GM21825 (cell line): ENCODE data around the gene TRIP12.
"Not testable (repeated sequence)": the region's sequence is repeated elsewhere in the genome, so short reads cannot be mapped to it uniquely, and the experiment has no call there.

Experiments used
- ATAC-seq: cut with Tn5 transposase; IDR thresholded peaks from one replicate; pipeline ENCODE4 v1.9.1; 2021; ENCODE audit warnings: mild to moderate bottlenecking, moderate library complexity; ENCODE audit not compliant: unreplicated experiment

The TRIP12 gene

DNA sequence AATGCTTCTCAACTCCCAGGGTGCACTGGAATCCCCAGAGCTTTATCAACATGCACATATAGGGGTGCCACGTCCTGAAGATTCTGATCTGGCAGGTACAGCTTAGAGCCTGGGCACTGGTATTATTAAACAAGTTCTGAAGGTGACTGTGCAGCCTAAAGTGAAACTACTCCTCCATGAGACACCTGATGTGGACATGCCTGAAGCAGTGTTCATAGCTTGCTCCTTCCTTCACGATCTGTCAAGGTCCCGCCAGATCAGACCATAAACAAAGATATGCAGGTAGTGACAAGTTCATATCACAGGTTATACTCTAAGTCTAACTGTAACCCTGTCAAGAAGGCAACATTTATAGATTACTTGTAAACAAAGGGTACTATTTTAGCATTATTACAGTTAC lies 142.2 kb downstream of the TRIP12 start:
- no peak for ATAC-seq

DNA sequence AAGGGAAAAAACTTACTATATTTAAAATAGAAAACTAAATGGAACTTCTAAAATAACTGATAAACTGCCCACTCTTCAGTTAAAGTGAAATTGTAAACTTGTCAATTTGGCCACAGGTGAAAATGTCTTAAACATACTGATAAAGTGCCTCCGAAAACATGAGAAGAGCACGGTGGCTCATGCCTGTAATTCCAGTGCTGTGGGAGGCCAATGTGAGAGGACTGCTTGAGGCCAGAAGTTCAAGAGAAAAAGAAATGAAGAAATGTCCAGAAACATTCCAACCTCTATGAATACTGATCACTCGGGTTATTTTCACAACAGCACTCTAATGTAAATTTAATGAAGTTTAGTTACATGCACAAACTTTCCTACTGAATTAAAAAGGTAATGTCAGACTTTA lies 144.1 kb downstream of the TRIP12 start:
- no peak for ATAC-seq

GRCh38 chr2:229775614-229776313 lies 146.0 kb downstream of the TRIP12 start:
- ATAC-seq = no peak

DNA sequence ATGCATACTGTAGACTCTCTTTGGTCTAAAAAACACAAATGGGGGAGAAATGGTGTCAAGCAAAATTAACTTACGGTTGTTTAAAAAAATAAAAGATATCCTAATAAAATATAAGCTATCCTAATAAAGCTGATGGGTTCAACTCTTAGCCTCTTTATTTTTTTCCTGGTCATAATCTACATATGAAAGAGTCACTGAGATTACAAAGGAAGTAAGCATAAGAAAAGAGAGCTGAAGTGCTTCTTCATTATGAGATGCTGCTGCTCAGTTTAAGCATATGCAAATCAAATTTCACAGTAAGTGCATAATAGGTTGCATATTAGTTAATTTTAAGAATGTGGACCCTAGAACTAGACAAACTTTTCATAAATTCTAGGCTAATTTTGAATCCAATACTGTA lies 147.6 kb downstream of the TRIP12 start:
- ATAC-seq = no peak

DNA sequence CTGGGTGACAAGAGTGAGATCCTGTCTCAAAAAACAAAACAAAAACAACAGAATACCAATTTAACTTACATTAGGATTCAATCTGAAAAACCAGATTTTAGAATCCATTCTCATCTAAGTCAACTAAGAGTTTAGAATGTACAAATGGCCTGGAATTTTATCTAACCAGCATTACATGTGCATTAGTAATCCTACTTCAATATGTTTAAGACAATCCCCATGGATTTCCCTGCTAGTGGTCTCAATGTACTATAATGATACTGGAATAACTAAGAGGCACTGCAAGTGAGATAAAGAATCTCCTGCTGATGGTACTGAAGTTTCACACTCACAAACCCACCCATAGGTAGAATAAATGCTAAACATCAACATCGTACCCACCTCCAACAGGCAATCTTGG lies 153.6 kb downstream of the TRIP12 start:
- no peak for ATAC-seq

DNA sequence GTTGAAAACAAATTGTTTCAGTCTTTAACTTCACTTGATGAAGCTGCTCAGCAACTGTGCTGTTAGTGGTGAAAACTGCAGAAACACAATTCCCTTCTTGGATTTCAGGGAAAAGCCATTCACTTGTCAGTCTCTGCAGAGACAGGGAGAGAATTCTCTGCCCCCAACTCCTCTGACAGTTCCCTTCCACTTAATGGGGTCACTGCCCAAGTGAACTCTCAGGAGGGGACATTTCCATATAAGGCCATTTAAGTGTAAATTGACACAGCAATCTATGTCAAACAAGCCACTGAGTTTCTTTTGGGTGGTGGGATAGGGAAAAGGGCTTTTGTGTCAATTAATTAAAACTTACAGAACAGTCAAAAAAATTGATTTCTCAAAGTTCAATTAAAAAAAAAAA lies 156.1 kb downstream of the TRIP12 start:
- no peak for ATAC-seq

- ATAC-seq = no peak
These were observed 160.1 kb downstream of the TRIP12 start for GRCh38 chr2:229761663-229762062.

GRCh38 chr2:229757462-229757861 lies 164.3 kb downstream of the TRIP12 start:
- ATAC-seq = not testable (repeated sequence)

- no peak for ATAC-seq
These were observed 168.7 kb downstream of the TRIP12 start for GRCh38 chr2:229752970-229753729.

- no peak for ATAC-seq
These were observed 172.0 kb downstream of the TRIP12 start for GRCh38 chr2:229749779-229750178.

GRCh38 chr2:229748950-229749349 lies 172.9 kb downstream of the TRIP12 start:
- no peak for ATAC-seq

DNA sequence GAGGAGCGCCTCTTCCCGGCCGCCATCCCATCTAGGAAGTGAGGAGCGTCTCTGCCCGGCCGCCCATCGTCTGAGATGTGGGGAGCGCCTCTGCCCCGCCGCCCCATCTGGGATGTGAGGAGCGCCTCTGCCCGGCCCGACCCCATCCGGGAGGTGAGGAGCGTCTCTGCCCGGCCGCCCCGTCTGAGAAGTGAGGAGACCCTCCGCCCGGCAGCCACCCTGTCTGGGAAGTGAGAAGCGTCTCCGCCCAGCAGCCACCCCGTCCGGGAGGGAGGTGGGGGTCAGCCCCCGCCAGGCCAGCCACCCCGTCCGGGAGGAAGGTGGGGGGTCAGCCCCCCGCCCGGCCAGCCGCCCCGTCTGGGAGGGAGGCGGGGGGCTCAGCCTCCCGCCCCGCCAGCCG lies 179.1 kb downstream of the TRIP12 start:
- not testable (repeated sequence) for ATAC-seq

DNA sequence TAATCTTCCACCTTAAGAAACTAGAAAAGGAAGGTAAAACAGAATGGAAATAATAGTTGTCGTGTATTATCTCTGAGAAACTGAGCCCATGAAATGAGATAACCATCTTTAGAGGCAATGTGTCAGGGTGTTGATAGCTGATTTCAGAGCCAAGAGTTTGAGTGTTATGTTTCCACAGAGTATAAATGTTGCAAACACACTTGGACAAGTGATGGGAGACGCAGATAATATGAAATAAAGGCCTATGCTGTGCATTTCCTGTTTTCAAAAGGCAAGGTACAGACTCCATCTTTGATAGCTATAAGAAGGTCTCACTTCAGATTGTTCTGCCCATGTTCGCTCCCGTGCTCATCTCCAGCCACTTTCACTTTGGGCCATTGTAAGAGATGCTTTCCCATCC lies 181.5 kb downstream of the TRIP12 start:
- ATAC-seq = no peak

GRCh38 chr2:229738024-229738625 lies 183.7 kb downstream of the TRIP12 start:
- ATAC-seq = no peak

DNA sequence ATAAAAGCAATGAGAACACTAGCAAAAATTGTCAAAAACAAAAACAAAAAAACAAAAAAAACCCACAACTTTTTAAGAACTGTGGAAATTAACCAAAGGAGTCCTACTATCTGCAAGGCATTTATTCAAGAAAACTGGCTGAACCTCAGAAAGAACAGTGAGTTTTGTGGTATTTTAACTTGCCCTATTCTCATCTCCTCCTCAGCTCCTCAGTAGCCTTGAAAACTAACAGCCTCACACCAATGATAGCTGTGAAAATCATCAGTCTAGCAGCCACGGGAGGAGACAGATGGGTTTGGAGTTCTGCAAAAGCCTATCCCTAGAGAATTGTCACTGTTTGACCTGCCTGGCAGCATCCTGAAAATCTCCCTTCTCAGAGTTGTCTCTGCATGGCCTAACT lies 187.4 kb downstream of the TRIP12 start:
- ATAC-seq = no peak

DNA sequence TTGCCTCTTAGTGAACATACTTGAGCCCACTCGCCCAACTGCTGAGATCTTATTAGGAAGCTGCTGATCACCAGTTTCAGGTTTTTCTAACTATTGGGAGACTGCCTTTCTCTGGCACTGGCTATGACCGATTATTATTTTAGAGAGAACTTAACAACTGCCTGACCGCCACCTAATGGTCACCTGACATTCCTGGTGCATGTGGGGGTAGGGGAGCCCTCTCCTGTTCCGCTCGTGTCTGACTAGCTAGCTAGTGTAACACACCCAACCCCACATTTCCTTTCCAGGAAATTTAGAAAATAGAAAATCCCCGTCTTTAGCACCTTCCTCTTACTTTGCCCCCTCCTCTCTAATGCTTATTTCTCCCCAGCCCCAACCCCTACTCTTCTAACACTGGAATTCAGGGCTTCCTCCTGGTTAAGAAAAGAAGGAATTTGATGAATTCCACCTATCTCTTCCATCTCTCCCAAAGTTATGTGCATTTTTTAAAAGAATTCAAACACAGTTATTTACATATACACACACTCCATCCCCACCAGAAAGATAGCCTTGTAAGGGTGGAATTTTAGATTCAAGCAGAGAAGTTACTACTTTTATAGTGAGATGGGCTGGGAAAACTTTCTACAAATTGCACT lies 188.1 kb downstream of the TRIP12 start:
- no peak for ATAC-seq

DNA sequence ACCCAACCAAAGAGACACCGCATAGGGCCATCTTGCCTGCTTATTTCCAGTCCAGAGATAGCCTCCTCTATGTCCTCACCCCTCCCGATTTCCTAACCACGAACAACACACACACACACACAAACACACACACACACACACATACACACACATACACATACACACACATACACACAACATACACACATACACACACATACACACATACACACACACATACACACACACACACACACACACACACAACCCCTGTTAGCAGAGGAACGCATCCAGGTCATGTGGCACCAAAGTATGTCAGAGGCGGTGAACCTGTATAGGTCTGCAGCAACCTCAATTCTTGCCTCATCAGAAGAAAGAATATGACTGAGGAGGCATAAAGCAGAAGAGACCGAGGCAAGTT lies 188.9 kb downstream of the TRIP12 start:
- ATAC-seq = no peak

DNA sequence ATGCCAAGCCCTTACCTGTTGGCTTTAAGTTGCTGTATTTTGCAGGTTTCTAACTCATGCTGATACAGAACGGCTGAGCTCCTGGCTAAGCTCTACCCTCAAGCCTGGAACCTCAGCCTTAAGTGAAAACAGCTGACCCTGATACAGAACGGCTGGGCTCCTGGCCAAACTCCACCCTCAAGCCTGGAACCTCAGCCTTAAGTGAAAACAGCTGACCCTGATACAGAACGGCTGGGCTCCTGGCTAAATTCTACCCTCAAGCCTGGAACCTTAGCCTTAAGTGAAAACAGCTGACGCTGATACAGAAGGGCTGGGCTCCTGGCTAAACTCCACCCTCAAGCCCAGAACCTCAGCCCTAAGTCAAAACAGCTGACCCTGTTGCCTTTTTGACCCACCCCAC lies 189.9 kb downstream of the TRIP12 start:
- ATAC-seq = no peak

GRCh38 chr2:229731363-229731762 lies 190.4 kb downstream of the TRIP12 start:
- ATAC-seq = no peak

GRCh38 chr2:229728370-229728769 lies 193.4 kb downstream of the TRIP12 start:
- no peak for ATAC-seq

DNA sequence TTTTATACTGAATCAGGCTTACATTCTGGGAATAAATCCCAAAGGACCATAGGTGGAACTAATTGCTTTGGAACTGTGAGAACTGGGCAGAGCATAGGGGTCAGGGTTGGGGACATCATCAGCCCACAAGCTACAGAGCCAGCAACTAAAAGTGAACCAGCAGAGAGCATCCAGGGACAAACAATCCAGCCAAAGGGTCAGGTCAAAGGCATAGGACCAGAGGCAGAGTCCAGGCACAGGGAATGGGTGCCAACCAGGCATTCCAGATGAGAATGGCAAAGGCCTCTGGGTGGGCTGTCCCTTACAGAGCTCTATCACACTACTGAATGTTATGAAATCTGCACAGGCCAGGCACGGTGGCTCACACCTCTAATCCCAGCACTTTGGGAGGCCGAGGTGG lies 195.2 kb downstream of the TRIP12 start:
- ATAC-seq = no peak
